ENCODE measurements around the gene AFF4.
"Not testable (repeated sequence)": the region's sequence is repeated elsewhere in the genome, so short reads cannot be mapped to it uniquely, and the experiment has no call there.

The AFF4 gene, protein sequence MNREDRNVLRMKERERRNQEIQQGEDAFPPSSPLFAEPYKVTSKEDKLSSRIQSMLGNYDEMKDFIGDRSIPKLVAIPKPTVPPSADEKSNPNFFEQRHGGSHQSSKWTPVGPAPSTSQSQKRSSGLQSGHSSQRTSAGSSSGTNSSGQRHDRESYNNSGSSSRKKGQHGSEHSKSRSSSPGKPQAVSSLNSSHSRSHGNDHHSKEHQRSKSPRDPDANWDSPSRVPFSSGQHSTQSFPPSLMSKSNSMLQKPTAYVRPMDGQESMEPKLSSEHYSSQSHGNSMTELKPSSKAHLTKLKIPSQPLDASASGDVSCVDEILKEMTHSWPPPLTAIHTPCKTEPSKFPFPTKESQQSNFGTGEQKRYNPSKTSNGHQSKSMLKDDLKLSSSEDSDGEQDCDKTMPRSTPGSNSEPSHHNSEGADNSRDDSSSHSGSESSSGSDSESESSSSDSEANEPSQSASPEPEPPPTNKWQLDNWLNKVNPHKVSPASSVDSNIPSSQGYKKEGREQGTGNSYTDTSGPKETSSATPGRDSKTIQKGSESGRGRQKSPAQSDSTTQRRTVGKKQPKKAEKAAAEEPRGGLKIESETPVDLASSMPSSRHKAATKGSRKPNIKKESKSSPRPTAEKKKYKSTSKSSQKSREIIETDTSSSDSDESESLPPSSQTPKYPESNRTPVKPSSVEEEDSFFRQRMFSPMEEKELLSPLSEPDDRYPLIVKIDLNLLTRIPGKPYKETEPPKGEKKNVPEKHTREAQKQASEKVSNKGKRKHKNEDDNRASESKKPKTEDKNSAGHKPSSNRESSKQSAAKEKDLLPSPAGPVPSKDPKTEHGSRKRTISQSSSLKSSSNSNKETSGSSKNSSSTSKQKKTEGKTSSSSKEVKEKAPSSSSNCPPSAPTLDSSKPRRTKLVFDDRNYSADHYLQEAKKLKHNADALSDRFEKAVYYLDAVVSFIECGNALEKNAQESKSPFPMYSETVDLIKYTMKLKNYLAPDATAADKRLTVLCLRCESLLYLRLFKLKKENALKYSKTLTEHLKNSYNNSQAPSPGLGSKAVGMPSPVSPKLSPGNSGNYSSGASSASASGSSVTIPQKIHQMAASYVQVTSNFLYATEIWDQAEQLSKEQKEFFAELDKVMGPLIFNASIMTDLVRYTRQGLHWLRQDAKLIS

DNA sequence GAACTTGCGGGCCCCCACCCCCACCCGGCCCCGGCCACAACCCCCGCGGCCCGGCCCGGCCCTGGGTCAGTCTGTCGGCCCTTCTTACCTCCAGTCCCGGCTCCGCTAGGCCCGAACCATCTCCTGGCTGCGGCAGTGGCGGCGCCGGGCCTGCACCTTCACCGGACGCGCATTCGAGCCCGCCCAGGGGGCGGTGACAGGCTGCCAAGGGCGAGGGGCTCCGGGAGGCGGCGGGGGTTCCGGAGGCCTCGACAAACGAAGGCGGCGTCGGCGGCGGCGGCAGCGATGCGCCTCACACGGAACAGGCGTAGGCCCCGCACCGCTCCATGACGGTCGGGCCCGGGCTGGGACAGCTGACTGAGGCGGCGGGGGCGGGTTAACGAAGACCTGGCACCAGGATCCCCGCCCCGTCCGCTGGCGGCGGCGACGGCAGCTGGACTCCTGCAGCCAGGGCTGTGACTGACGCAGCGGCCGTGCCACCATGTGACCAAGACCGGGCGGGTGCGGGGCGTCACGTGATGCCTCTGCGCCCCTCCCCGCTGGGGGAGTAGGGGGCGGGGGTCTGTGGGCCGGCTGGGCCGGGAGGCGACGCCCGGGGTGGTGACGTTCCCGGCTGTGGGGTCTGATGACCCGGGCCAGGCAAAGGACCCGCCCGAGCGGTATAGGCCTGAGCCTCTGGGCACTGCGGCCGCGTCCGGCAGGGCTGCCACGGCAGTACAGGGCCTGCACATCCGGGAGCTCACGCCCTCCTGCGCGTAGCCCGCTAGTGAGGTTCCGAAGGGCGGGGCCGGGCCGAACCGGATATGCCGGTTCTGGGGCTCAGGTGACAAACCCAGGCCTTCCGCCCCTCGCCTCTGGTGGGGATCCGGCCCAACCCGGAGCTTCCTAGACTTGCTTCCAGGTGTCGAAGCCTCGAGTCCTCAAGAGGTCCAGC lies at the start of gene AFF4:
TSS of gene AFF4 (minus strand) at position 464 of the 934 bp plus-strand sequence. CDS start 26,445 bp downstream, outside the sequence.
- ChIA-PET POLR2A (interaction anchor here (0.9 to 1.2 kb wide), 6 partner anchors 26 to 113 kb away, joined by 3 to 4 read pairs (median 4); partner anchors contain the start of gene HSPA4), CTCF (interaction anchor here (0.9 kb wide), 1 partner anchor 20 kb away, joined by 4 read pairs; no protein-coding TSS in a partner anchor)
- peak; percentile 72 for DNase-seq (ENCODE audit: low read depth, low spot score)
- TF ChIP-seq, protein P1, sequence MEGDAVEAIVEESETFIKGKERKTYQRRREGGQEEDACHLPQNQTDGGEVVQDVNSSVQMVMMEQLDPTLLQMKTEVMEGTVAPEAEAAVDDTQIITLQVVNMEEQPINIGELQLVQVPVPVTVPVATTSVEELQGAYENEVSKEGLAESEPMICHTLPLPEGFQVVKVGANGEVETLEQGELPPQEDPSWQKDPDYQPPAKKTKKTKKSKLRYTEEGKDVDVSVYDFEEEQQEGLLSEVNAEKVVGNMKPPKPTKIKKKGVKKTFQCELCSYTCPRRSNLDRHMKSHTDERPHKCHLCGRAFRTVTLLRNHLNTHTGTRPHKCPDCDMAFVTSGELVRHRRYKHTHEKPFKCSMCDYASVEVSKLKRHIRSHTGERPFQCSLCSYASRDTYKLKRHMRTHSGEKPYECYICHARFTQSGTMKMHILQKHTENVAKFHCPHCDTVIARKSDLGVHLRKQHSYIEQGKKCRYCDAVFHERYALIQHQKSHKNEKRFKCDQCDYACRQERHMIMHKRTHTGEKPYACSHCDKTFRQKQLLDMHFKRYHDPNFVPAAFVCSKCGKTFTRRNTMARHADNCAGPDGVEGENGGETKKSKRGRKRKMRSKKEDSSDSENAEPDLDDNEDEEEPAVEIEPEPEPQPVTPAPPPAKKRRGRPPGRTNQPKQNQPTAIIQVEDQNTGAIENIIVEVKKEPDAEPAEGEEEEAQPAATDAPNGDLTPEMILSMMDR (IDR thresholded peaks at IDR 0.05; ENCODE audit: insufficient read depth, low read length, missing control alignments) = no peak
- peak within 1 kb of the TSS; percentile 70 for H3K4me3 ChIP-seq (ENCODE audit: low read depth, low read length)

DNA sequence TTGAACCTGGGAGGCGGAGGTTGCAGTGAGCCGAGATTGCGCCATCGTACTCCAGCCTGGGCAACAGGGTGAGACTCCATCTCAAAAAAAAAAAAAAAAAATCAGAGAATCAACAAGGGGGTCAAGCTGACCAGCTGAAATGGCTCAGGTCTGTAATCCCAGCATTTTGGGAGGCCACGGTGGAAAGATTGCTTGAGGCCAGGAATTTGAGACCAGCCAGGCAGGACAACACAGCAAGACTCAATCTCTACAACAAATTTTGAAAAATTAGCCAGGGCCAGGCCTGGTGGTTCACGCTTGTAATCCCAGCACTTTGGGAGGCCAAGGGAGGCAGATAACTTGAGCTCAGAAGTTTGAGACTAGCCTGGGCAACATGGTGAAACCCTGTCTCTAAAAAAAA lies 45.0 kb upstream of the AFF4 start:
- CTCF ChIA-PET = interaction anchor here (1.0 kb wide), 1 partner anchor 15 kb away, joined by 3 read pairs; no protein-coding TSS in a partner anchor
- H3K4me3 ChIP-seq (ENCODE audit: low read depth, low read length); POLR2A ChIA-PET; DNase-seq (ENCODE audit: low read depth, low spot score): not testable (repeated sequence)

DNA sequence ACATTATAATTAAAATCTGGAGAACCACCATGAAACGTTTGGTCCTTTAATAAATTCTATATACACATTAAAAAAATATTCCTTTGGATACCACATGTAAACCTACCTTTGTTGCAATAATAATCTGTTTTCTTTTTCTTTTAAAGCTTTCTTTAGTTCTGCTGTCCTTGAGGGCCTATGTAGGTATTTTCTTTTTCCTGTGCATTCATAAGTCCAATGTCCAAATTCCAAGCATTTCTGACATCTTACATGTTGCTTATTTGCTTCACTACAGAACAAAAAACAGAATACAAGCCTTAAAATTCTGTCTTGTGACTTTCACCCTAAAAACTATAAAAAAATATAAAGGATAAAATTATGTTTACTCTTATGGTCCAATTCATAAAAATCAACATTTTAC lies 43.2 kb upstream of the AFF4 start:
- DNase-seq (ENCODE audit: low read depth, low spot score) = no peak
- POLR2A ChIA-PET = interaction anchor here (0.6 kb wide), 2 partner anchors 45 to 46 kb away, joined by 3 to 5 read pairs; partner anchors contain the start of gene HSPA4
- H3K4me3 ChIP-seq (ENCODE audit: low read depth, low read length) = no peak overlapping the region
- TF ChIP-seq, protein P1 (IDR thresholded peaks at IDR 0.05; ENCODE audit: insufficient read depth, low read length, missing control alignments) = no peak
- CTCF ChIA-PET = no interaction called here

DNA sequence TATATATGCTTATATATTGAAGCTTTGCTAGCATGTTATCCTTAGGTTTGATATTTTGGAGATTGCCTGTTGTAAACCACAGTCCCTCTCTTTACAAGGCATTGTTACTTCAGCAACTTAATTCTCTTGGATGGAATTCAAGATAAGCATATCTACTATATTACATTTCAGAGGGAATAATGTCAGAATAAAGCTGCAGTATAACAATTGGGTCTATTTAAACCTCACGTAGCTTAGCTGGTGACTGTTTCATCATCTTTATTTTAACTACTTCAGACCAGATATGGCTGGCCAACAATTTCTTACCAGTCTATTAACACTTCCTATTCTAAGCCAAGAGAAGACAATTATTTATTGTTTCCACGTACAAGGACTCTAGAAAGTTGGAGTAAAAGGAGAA lies 35.8 kb upstream of the AFF4 start:
- no peak for DNase-seq (ENCODE audit: low read depth, low spot score)
- ChIA-PET CTCF (no interaction called here), POLR2A (no interaction called here)
- H3K4me3 ChIP-seq (ENCODE audit: low read depth, low read length) = no peak overlapping the region
- TF ChIP-seq, protein P1 (IDR thresholded peaks at IDR 0.05; ENCODE audit: insufficient read depth, low read length, missing control alignments) = no peak

DNA sequence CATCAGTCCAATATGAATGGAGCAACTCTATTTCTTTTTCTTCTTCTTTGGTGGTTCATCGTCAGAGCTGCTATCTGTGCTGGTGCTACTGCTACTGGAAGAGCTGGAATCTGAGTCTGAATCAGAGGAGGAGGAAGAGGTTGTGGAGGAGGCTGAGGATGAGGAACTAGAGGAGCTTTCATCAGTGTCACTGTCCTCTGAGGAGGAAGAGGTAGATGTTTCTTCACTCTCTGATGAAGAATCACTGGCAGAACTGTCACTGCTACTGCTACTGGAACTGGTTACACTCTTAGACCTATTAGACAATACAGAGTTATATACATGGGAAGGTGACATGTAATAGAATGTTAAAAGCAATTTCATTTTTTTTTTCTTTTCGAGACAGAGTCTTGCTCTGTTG lies 35.1 kb upstream of the AFF4 start:
- TF ChIP-seq, protein P1 (IDR thresholded peaks at IDR 0.05; ENCODE audit: insufficient read depth, low read length, missing control alignments) = no peak
- POLR2A ChIA-PET = no interaction called here
- DNase-seq (ENCODE audit: low read depth, low spot score) = no peak
- no peak overlapping the region for H3K4me3 ChIP-seq (ENCODE audit: low read depth, low read length)
- CTCF ChIA-PET = no interaction called here

DNA sequence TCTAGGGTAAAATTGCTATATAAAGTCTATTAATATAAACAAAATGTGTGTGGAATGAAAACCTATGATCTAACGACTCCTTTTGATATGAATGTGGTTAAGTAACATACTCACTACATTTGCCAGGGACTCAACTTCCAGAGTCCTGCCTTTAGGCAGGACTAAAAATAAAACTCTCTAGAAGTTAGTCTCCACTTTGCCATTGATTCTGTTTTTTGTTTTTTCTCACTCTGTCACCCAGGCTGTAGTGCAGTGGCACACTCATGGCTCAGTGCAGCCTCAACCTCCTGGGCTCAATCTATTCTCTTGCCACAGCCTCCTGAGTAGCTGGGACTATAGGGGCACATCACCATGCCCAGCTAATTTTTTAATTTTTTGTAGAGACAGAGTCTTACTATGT lies 32.9 kb upstream of the AFF4 start:
- TF ChIP-seq, protein P1 (IDR thresholded peaks at IDR 0.05; ENCODE audit: insufficient read depth, low read length, missing control alignments) = no peak
- CTCF ChIA-PET = no interaction called here
- POLR2A ChIA-PET = no interaction called here
- DNase-seq (ENCODE audit: low read depth, low spot score) = no peak
- no peak overlapping the region for H3K4me3 ChIP-seq (ENCODE audit: low read depth, low read length)
